ENCODE data around the gene AGO3.

Gene AGO3

DNA sequence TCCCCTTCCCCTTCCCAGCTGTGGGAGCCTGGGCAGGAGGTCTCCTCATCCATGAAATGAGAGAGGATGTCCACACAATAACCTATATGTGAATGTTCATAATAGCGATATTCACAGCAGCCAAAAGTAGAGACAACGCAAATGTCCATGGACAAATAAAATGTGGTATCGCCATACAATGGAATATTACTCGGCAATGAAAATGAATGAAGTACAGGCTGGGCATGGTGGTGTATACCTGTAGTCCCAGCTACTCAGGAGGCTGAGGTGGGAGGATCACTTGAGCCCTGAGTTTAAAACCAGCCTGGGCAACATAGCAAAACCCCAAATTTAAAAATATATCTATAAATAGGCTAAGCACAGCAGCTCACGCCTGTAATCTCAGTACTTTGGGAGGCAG, 170.6 kb downstream of the AGO3 start:
- in situ Hi-C loops (cut with MboI; ENCODE audit: low pct_unique_long_range_greater_than_20kb, low sequenced_read_pairs, unreplicated experiment): no loop called here
- DNase-seq (ENCODE audit: low spot score): no peak
- TF ChIP-seq, protein P1, sequence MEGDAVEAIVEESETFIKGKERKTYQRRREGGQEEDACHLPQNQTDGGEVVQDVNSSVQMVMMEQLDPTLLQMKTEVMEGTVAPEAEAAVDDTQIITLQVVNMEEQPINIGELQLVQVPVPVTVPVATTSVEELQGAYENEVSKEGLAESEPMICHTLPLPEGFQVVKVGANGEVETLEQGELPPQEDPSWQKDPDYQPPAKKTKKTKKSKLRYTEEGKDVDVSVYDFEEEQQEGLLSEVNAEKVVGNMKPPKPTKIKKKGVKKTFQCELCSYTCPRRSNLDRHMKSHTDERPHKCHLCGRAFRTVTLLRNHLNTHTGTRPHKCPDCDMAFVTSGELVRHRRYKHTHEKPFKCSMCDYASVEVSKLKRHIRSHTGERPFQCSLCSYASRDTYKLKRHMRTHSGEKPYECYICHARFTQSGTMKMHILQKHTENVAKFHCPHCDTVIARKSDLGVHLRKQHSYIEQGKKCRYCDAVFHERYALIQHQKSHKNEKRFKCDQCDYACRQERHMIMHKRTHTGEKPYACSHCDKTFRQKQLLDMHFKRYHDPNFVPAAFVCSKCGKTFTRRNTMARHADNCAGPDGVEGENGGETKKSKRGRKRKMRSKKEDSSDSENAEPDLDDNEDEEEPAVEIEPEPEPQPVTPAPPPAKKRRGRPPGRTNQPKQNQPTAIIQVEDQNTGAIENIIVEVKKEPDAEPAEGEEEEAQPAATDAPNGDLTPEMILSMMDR (IDR thresholded peaks at IDR 0.05; ENCODE audit: extremely low read depth, insufficient read depth, missing control alignments): no peak

DNA sequence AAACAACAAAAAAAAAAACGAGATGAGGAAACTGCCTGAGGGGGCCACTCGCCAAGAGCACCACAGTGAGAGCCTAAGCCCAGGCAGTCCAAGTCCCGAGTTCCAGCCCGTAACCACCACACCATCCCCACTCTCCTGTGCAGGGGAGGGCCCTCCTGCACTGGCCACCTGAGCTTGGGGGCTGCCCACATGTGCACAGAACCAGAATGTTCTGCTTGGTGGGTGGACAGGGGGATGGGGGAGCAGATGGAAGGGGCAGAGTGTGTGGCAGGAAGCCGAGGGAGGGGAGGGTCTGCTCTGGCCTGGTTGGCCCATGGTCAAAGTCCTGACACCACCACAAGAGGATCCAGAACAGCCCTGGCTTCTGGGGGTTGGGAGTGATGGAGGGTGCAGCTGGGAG, 175.4 kb downstream of the AGO3 start:
- TF ChIP-seq, protein P1 (IDR thresholded peaks at IDR 0.05; ENCODE audit: extremely low read depth, insufficient read depth, missing control alignments): no peak
- in situ Hi-C loops (cut with MboI; ENCODE audit: low pct_unique_long_range_greater_than_20kb, low sequenced_read_pairs, unreplicated experiment): no loop called here
- no peak for DNase-seq (ENCODE audit: low spot score)

DNA sequence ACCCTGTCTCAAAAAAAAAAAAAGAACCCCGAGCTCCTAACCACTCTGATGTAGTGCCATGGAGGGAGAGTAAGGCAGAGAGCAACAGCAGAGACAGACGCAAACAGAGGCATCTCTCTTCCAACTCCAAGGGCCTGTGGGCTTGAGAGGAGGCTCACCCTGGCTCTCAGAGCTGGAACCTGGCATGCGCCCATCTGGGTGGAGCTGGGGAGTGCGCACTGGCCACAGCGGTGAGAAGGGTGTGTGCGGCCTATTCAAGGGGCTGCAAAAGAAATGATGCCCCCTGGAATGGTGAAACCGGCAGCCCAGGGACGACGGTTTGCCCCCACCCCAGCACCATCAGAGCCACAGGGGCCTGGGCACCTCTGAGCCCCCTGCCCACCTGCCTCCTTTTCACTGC, 176.5 kb downstream of the AGO3 start:
- in situ Hi-C loops (cut with MboI; ENCODE audit: low pct_unique_long_range_greater_than_20kb, low sequenced_read_pairs, unreplicated experiment): no loop called here
- DNase-seq (ENCODE audit: low spot score): no peak
- TF ChIP-seq, protein P1 (IDR thresholded peaks at IDR 0.05; ENCODE audit: extremely low read depth, insufficient read depth, missing control alignments): no peak

DNA sequence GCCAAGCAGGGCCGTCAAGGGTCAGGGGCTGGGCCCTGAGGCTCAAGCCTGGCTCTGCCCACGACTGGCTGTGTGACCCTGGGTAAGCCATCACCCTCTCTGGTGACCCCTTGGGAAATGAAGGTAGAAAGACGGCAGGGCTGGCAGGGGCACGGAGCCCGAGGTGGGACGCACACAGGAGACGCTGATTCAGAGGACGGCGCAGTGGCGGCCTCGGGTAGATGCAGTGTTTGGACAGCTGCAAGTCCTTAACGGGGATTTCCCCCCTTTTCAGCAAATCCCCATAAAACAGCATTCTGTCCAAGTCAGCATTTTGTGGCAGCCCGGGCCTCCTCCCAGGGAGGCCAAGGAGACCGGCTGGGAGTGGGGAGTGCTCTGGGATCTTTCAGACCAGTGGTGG, 177.4 kb downstream of the AGO3 start:
- in situ Hi-C loops (cut with MboI; ENCODE audit: low pct_unique_long_range_greater_than_20kb, low sequenced_read_pairs, unreplicated experiment): no loop called here
- TF ChIP-seq, protein P1 (IDR thresholded peaks at IDR 0.05; ENCODE audit: extremely low read depth, insufficient read depth, missing control alignments): no peak
- DNase-seq (ENCODE audit: low spot score): no peak

DNA sequence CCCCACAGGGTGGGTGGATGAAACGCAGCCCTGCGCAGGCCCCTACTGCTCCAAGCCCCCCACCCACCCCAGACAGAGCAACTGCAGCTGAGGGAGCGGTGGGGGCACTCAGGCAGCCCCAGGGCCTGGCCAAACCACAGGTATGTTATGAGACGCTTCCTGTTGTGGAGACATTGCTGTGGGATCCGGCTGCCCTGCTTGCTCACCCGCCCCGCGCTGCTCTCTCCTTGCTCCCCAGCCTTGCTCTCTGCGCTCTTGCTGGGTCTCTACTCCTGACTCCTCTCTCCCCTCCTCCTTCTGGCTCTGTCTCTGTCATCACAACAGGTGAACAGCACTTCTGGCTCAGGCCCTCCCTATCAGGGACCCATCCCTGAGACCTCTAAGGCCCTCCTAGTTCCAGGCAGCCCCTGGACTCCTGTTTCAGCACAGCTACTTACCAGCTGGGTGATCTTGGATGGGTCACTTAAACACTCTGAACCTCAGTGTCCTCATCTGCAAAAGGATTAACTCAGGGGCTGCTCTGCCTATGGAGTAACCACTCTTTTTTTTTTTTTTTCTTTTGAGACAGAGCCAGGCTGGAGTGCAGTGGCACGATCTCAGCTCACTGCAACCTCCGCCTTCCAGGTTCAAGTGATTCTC, 178.3 kb downstream of the AGO3 start:
- no peak for DNase-seq (ENCODE audit: low spot score)

DNA sequence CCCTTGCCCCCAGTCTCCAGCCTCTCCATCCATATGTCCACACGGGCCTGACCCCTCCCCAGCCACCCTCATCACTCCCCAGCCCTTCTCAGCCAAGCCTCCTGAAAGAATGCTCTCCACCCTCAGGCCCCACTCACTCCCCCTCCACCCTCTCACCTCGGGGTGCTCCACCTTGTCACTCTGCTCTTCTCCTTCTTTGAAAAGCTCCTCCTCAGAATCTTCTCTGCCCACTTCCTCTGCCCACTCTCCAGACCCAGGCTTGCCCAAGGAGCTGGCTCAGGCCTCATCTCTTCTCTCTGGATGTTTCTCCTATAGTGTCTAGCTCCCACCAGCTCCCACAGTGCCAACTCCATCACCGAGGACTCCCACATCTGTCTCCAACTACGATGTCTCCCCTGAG, 180.2 kb downstream of the AGO3 start:
- TF ChIP-seq, protein P1 (IDR thresholded peaks at IDR 0.05; ENCODE audit: extremely low read depth, insufficient read depth, missing control alignments): no peak
- in situ Hi-C loops (cut with MboI; ENCODE audit: low pct_unique_long_range_greater_than_20kb, low sequenced_read_pairs, unreplicated experiment): no loop called here
- no peak for DNase-seq (ENCODE audit: low spot score)

More for the DNA sequence above, 178.3 kb downstream of the AGO3 start:
- in situ Hi-C loops (cut with MboI; ENCODE audit: low pct_unique_long_range_greater_than_20kb, low sequenced_read_pairs, unreplicated experiment): no loop called here
- TF ChIP-seq, protein P1 (IDR thresholded peaks at IDR 0.05; ENCODE audit: extremely low read depth, insufficient read depth, missing control alignments): no peak
